Epithelial cell of proximal tubule (primary cell): ENCODE results near the gene ALS2. TPM values are rescaled to one million over a fixed set of nuclear protein-coding genes. Genes with fewer than 3 reads are reported as not detected.

Experiments used
- DNase-seq: peaks from one replicate; pipeline ENCODE4 v3.0.0-alpha.2; 2011; ENCODE audit warnings: low read depth
- H3K4me3 ChIP-seq: 2 replicates; pipeline ENCODE4 v1.5.1; 2011; ENCODE audit warnings: low read depth, mild to moderate bottlenecking, low read length
- CTCF ChIP-seq: conservative IDR thresholded peaks from 2 replicates; pipeline ENCODE4 v1.5.1; 2012; ENCODE audit warnings: low read depth, mild to moderate bottlenecking, low read length
- total RNA-seq: library from RNA; depleted of rRNA; stranded (reverse); fragments of >200 nt; gene quantifications from 2 replicates; pipeline ENCODE4 v1.2.3, GENCODE V29; 2015

The ALS2 gene
- total RNA-seq, 1 donor from 2014 or later, result 15.6 TPM

DNA sequence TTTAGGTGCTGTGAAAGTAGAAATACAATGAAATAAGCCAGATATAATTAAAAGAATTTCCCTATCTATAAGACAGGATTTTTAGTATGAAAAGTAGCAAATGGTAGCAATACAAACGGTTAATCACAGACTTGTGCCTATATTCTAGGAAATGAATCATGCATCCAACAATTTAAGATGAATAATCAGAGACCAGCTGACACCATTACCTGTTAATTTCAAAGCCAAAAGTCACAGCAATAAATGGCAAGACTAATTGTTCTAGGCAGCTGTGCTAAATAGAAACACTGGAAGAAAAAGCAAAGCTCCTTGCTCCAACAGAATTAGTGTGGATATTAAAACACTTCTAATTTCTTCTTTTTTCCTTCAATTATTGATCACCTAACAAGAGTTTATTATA is 47.2 kb downstream of the ALS2 start:
- H3K4me3 ChIP-seq, result no peak overlapping the region
- no peak for DNase-seq
- no peak for TF ChIP-seq CTCF

DNA sequence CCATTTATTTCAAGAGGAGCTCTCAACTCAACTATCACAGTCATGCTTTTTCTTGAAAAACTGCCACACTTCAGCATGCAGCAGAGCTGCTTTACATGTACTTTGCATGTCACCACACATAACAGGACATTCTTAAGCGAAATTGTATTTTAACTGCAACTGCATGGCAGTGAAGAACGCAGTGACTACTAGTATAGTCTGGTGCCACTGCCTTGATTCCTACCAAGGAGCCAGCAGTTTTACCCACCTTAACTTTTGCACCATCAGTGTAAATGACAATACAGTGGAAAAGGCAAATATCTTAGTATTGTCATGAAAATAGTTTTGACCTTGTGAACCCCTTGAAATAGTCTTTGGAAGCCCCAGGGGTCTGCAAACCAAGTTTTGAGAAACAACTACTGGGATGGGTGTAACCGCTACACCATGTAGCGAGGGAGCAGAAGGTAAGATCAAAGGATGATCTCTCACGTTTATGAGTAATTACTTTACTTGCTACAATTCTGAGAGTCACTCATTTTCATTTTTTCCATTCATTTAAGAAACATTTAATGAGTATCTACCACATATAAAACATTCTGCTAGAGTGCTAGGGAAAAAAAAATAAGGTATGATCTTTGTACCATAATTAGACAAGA is 50.0 kb downstream of the ALS2 start:
- TF ChIP-seq CTCF, result no peak
- no peak overlapping the region for H3K4me3 ChIP-seq
- DNase-seq, result no peak

DNA sequence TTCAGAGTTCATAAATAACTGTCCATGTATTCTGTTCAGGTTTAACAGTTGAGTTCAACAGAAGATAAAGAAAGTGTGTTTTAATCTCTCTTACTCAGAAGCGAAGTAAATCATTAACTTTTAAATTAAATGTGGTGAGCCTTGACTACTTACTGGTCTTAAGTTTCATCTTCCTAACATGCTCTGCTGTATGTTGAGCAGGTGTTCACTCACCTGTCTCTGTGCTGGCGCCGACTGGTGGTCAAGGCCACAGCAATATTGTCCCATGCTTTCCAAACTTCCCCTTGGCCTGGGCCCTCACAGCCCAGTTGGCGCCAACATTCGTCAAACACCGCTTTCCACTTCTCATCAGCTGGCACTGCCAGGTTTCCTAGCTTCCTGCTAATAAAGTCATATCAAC is 65.3 kb downstream of the ALS2 start:
- DNase-seq, result no peak
- TF ChIP-seq CTCF, result peak; percentile 37
- H3K4me3 ChIP-seq, result no peak overlapping the region

DNA sequence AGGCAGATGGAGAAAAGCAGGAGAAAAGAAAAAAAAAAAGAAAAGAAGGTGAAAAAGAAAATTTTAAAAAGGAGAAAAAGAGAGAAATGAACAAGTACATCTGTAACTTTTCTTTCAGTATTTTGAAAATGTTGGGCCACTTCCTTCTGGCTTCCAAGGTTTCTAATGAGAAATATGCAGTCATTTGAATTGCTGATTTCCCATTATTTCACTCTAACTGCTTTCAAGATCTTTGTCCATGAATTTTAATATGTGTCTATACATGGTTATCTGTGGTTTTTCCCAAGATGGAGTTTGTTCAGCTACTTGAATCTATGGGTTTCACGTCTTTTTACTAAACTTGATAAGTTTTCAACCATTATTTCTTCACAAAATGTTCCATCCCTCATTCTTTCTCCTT is 68.0 kb downstream of the ALS2 start:
- H3K4me3 ChIP-seq, result no peak overlapping the region
- DNase-seq, result no peak
- no peak for TF ChIP-seq CTCF

DNA sequence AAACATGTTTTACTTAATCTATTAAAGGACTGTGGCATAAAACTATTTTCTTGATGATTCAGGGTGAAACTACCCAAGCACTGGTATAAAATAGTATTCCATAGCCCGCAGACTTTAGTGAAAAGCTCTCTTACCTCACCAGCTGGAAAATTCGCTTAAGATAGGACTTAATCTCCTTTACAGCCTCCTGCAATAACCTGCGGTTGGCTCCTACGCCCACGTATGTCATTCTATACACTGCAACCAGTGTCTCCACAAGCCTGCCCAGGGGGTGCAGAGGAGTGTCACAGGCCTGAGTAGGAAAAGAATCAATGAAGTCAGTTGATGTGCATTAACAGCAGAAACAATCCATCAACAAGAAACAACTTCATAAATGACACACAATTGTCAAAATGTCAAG is 71.0 kb downstream of the ALS2 start:
- H3K4me3 ChIP-seq, result no peak overlapping the region
- no peak for DNase-seq

DNA sequence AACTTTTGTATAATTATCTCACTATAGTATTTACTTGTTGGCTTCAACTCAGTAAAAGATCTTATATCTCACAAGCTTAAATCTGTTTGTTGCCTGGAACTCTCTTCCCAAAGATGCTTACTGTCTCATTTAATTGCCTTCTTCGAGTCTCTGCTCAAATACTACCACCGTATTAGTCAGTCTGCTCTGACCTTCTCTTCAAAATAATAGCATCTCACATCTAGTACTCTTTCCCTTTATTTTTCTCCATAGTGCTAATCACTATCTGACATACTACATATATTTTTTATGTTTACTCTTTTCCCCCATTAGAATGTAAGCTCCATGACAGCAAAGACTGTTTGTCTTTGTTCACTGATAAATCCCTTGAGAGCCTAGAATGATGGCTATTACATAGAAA is 71.7 kb downstream of the ALS2 start:
- no peak overlapping the region for H3K4me3 ChIP-seq
- DNase-seq, result no peak
- no peak for TF ChIP-seq CTCF

More for the DNA sequence above, 71.0 kb downstream of the ALS2 start:
- TF ChIP-seq CTCF, result no peak

GRCh38 chr2:201707753-201708152 is 73.0 kb downstream of the ALS2 start:
- H3K4me3 ChIP-seq, result no peak overlapping the region
- no peak for TF ChIP-seq CTCF
- DNase-seq, result no peak
